GM21737 (cell line): Measurements from ENCODE around the gene REG1A.

Experiments used
- ATAC-seq: cut with Tn5 transposase; IDR thresholded peaks from one replicate; pipeline ENCODE4 v1.9.1; 2021; ENCODE audit warnings: mild to moderate bottlenecking, moderate library complexity; ENCODE audit not compliant: unreplicated experiment

The REG1A gene

GRCh38 chr2:79120194-79120713 lies at the start of gene REG1A:
Gene REG1A (plus strand): TSS chr2:79120488. CDS start chr2:79120862, 374 bp downstream.
- no peak for ATAC-seq

- ATAC-seq: no peak
Observed at GRCh38 chr2:79071078-79071477, 49.2 kb upstream of the REG1A start.

DNA sequence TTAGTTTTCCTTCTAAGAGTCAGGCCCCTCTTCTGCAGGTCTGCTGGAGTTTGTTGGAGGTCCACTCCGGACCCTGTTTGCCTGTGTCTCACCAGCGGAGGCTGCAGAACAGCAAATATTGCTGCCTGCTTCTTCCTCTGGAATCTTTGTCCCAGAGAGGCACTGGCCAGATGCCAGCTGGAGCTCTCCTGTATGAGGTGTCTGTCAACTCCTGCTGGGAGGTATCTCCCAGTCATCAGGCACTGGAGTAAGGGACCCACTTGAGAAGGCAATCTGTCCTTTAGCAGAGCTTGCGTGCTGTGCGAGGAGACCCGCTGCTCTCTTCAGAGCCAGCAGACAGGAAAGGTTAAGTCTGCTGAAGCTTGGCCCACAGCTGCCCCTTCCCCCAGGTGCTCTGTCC lies 37.3 kb upstream of the REG1A start:
- no peak for ATAC-seq

- ATAC-seq: no peak
Observed at GRCh38 chr2:79083597-79084251, 36.6 kb upstream of the REG1A start.

GRCh38 chr2:79084495-79085135 lies 35.7 kb upstream of the REG1A start:
- no peak for ATAC-seq

- no peak for ATAC-seq
Observed at GRCh38 chr2:79085382-79085781, 34.9 kb upstream of the REG1A start.

DNA sequence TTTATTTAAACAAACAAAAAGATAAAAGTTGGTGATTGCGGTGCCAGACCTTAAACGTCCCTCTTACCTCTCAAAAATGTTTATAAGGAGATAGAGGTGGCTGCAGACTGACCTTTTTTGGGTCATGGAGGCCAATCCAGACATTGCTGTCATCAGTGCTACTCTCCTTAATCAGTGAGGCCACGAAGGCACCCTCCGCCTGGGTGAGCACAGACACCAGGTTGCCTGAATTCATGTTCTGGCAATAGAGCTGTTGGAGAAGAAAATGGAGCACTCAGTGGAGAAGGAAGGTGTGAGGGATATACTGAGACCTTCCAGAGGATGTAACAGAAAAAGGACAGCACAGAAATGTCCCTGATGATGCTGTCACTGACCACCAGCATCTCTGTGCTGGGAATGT lies 34.0 kb upstream of the REG1A start:
- ATAC-seq: no peak

DNA sequence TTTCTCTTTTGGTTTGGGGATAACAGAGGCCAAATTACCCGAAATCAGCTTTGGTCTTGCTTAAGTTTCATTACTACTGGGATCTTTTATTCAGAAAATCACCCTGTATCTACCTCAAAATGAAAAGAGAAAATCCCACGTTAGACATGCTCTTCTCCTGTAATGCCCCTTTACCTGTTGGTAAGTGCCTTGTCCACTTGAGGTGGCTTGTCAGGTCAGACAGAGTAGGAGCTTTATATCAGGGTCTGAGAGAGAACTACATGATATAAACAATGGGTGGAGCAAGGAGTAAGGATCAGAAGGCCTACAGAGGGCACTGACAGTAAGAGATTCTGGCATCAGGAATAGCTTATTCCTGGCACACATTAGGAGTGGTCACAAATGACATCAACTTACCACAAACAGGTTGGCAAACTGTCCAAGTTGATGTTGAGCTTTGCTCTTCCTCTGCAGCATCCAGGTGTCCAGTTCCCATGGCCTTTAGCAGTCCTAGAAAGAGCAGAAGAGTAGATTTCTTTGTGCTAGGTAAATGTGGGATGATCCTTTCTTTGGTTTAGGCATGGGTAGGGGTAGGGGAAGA lies 32.4 kb upstream of the REG1A start, which contains the start of gene REG1B:
TSS of gene REG1B (minus strand) at position 209 of the 580 bp plus-strand sequence. CDS start 381 bp downstream, outside the sequence.
- no peak for ATAC-seq

GRCh38 chr2:79090693-79091092 lies 29.6 kb upstream of the REG1A start:
- ATAC-seq: no peak

DNA sequence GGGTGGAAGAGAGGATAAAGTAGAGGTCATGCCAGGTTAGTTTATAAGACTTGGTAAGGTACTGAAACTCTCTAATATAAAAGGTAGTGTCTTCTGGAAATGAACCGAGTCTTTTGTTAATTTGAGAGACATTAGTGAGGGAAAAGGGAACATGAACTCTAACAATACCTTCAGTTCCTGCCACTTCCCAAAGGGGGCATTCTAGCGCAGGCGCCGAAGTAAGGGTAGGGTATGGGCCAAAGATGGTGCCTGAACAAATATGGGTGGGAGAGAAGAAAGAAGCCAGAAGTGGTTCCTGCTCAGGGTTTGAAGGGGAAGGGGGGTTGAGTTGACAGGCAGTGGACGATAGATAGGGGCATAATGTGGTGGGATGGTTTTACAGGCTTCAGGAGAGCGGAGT lies 22.4 kb upstream of the REG1A start:
- ATAC-seq: no peak

GRCh38 chr2:79099140-79099686 lies 21.1 kb upstream of the REG1A start:
- no peak for ATAC-seq

GRCh38 chr2:79100285-79100684 lies 20.0 kb upstream of the REG1A start:
- ATAC-seq: no peak

DNA sequence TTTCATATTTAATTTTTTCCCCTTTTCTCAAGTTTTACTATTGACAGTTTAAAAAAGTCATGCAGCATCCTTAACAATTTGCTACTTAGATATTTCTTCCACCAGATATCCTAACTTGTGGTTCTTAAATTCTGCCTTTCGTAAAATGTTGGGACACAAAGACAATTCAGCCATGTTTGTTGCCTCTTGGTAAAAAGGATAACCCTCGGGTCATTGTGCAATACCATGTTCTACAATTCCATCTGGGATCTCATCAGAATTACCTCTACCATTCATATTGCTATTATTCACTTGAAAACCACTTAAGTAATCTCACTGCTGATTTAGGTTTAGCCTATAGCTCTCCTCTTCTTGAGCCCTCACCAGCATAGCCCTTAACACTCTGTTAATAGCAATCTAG lies 19.3 kb upstream of the REG1A start:
- no peak for ATAC-seq

DNA sequence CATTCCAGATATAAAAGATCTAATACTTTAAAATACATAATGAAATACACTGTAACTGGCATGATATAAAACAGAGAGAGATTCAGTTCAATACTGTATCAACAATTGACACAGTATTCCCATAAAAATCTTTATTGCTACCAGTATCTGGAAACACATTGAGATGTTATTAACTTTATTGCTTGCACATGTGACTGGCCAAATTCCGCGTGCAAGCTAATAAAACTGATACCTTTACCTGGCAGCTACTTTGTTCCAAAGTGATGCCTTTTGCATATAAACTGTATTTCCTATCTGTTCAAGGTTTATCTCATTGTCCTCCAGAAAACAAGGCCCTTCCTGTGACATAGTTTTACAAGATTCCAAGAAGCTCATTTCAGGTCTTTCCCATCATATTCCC lies 17.1 kb upstream of the REG1A start:
- ATAC-seq: no peak

DNA sequence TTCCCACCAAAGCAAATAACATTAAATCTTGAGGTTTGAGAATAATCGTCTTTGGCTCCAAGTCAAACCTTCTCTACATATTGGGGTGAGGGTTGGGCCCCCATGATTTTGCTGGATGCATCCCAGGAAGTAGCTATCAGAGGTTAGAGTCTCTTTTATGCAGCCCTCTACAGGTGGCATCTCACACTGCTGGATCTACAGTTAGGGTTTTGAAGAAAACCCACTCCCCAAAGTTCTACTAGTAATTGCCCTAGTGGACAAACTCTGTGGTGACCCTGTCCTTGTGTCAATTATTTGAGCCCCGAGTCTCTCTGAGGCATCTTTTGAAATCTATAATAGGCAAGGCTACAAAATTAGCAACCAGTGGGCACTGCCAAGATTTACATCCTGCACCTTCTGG lies 15.0 kb upstream of the REG1A start:
- no peak for ATAC-seq

GRCh38 chr2:79112269-79112668 lies 8.0 kb upstream of the REG1A start:
- no peak for ATAC-seq

DNA sequence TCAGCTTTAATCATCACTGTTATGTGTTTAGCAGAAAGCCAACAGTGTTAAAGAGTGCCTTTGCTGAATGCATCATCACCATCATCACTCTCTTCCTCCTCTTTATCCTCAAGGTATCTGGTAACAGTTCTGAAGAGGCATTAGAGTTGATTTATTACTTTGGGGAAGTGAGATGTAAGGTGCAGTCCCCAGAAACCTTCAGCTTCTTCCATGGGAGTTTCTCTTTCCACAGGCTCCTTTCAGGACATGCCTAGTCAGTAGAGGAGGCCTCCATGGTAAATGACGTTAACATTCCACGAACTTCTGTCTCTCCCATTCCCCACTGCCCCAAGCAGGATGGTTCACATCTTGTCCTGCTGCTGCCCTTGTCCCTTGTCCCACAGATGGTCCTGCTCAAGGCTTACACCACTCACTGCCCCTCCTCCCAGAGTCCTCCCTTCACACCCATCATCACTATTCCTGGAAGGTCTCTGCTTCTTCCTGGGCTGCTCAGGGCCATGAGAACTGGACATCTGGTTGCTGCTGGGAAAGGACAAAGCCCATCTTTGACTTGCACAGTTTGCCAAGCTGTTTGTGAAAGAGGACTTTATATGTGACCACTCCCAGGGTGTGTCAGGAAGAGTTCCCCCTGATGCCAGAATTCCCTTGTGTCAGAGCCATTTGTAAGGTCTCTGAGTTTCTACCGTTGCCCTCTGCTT lies 5.3 kb upstream of the REG1A start:
- no peak for ATAC-seq

GRCh38 chr2:79116997-79117928 lies 3.0 kb upstream of the REG1A start:
- ATAC-seq: no peak

DNA sequence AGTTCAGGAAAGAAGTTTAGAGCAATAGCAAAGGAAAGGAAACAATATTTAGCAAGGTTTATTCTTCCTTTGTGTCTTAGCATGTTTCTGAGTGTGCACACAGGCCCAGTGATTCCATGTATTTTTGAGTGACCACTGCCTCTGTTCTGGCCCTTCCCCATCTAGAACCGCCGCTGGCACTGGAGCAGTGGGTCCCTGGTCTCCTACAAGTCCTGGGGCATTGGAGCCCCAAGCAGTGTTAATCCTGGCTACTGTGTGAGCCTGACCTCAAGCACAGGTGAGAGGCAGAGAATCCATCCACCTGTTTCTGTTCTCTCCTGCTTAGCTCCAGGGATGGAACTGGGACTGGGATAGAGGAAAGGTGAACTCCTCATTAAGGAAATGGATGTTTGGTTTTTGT lies 2.4 kb downstream of the REG1A start:
- no peak for ATAC-seq
